IPS-15b (cell line): Measurements from ENCODE around the gene UTP20.

Experiments
- H3K27me3 ChIP-seq: one replicate; pipeline ENCODE4 v1.6.1; 2013; ENCODE audit warnings: low read length; ENCODE audit not compliant: control insufficient read depth, insufficient read depth
- H3K36me3 ChIP-seq: one replicate; pipeline ENCODE4 v1.6.1; 2013; ENCODE audit warnings: low read length; ENCODE audit not compliant: control insufficient read depth, insufficient read depth
- H3K4me1 ChIP-seq: one replicate; pipeline ENCODE4 v1.6.1; 2013; ENCODE audit warnings: mild to moderate bottlenecking, low read length; ENCODE audit not compliant: control insufficient read depth, insufficient read depth
- H3K4me3 ChIP-seq: one replicate; pipeline ENCODE4 v1.5.1; 2013; ENCODE audit warnings: low read depth, low read length
- H3K9ac ChIP-seq: one replicate; pipeline ENCODE4 v1.6.1; 2013; ENCODE audit warnings: low read depth, mild to moderate bottlenecking, low read length
- H3K9me3 ChIP-seq: one replicate; pipeline ENCODE4 v1.6.1; 2013; ENCODE audit warnings: mild to moderate bottlenecking, low read length; ENCODE audit not compliant: control insufficient read depth, insufficient read depth

UTP20 gene

GRCh38 chr12:101327051-101327450, 47.1 kb downstream of the UTP20 start:
- Histone ChIP-seq H3K36me3 (peaks cover 14% of the 10 kb centered on the region), H3K4me1 (no peaks in the 10 kb centered on the region), H3K4me3 (no peak overlapping the region), H3K27me3 (no peaks in the 10 kb centered on the region), H3K9ac (no peak overlapping the region), H3K9me3 (no peaks in the 10 kb centered on the region)

GRCh38 chr12:101327546-101327945, 47.6 kb downstream of the UTP20 start:
- H3K27me3 ChIP-seq = no peaks in the 10 kb centered on the region
- no peaks in the 10 kb centered on the region for H3K4me1 ChIP-seq
- no peak overlapping the region for H3K9ac ChIP-seq
- H3K9me3 ChIP-seq = no peaks in the 10 kb centered on the region
- H3K36me3 ChIP-seq = peaks cover 14% of the 10 kb centered on the region
- H3K4me3 ChIP-seq = no peak overlapping the region

DNA sequence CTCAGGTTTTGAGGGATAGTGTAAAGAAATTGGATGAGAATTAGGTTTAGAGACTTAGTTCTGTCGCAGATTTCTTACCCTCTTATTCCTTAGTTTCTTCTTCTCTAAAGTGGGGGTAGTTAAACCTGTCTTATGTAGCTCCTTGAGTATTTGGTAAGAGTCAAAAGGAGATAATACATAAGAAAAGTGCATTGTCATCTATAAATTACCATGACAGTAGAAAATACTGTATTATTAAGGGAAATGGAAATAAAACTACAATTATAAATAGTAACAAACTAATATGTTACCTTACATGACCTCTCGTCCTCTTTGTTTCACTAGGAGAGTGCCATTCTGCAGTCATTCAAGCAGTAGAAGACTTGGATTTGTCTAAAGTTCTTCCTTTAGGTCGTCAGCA, 49.0 kb downstream of the UTP20 start:
- H3K4me3 ChIP-seq = no peak overlapping the region
- H3K9ac ChIP-seq = no peak overlapping the region
- no peaks in the 10 kb centered on the region for H3K4me1 ChIP-seq
- peaks cover 14% of the 10 kb centered on the region for H3K36me3 ChIP-seq
- H3K9me3 ChIP-seq = no peaks in the 10 kb centered on the region
- H3K27me3 ChIP-seq = no peaks in the 10 kb centered on the region

DNA sequence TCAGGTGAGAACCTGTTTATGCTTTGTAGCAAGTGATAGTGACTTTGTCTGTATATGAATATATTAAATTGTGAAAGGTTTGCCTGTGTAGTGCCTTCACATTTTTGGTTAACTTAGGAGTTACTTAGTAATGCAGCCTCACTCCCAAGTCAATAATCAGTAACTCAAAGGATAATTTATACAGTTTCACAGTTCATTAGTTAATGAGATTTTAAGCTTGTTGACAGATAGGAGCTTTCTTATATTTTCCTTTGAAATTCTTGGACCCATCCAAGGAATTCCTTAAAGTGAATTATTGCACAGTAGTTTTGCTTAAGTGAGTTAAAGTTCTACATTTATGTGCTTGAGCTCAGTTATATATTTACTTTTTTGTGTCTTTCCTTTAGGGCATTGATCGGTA, 50.7 kb downstream of the UTP20 start:
- H3K36me3 ChIP-seq = peaks cover 8% of the 10 kb centered on the region
- H3K9ac ChIP-seq = no peak overlapping the region
- no peak overlapping the region for H3K4me3 ChIP-seq
- H3K4me1 ChIP-seq = peaks cover 3% of the 10 kb centered on the region
- H3K27me3 ChIP-seq = no peaks in the 10 kb centered on the region
- H3K9me3 ChIP-seq = no peaks in the 10 kb centered on the region

DNA sequence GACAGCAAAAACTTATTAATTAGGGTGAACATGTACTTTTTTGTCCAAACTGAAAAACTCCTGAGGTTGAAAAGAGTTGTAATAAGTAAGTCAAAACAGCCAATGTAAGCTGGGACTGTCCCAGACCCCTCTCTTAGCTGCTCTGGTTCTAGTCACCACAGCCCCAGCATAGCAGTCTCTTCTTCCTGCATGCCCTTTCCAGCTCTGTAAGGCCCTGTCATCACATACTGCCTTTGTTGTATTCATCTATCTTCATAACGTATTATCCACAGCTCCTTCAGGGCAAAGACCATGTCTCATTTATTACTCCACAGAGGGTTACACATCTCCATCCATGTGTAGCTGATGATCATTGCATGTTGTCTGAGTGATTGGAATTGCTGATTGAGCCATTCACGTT, 56.5 kb downstream of the UTP20 start:
- no peaks in the 10 kb centered on the region for H3K27me3 ChIP-seq
- H3K36me3 ChIP-seq = no peaks in the 10 kb centered on the region
- H3K9ac ChIP-seq = no peak overlapping the region
- peaks cover 7% of the 10 kb centered on the region for H3K4me1 ChIP-seq
- H3K4me3 ChIP-seq = no peak overlapping the region
- H3K9me3 ChIP-seq = no peaks in the 10 kb centered on the region

DNA sequence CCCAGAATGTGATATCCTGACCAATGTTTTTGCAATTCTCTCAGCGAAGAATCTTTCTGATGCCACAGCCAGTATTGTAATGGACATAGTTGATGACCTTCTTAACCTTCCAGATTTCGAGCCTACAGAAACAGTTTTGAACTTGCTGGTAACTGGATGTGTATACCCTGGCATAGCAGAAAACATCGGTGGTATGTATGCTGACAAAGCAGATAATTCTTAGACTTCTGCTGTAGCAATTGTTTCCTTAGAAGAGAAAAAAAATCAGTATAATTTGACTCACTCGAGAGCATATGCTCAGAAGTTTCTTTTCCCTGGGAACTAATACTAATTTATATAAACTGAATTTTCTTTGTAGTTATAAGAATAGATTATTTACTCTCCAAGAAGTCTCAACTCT, 58.2 kb downstream of the UTP20 start:
- Histone ChIP-seq H3K4me3 (no peak overlapping the region), H3K27me3 (no peaks in the 10 kb centered on the region), H3K9ac (no peak overlapping the region), H3K9me3 (no peaks in the 10 kb centered on the region), H3K4me1 (peaks cover 7% of the 10 kb centered on the region), H3K36me3 (no peaks in the 10 kb centered on the region)

DNA sequence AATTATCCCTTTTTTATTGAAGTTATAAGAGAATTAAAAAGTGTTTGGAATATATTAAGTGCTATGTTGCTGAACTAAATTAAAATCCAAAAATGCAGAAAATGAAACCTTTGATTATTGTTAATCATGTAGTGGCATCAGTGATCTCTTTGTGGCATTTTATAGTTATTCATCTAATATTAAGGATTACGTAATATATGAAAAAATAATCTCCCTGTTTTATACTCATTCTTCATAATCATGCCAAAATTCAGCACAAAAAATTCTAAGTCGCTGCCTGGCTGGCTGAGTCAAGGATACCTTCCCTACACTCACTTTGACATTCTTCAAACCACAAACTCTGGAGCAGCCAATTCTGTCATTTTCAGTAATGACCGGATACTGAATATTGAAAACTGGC, 64.0 kb downstream of the UTP20 start:
- peaks cover 17% of the 10 kb centered on the region for H3K36me3 ChIP-seq
- no peak overlapping the region for H3K9ac ChIP-seq
- no peak overlapping the region for H3K4me3 ChIP-seq
- no peaks in the 10 kb centered on the region for H3K27me3 ChIP-seq
- no peaks in the 10 kb centered on the region for H3K9me3 ChIP-seq
- no peaks in the 10 kb centered on the region for H3K4me1 ChIP-seq

GRCh38 chr12:101351682-101352081, 71.8 kb downstream of the UTP20 start:
- no peaks in the 10 kb centered on the region for H3K27me3 ChIP-seq
- H3K36me3 ChIP-seq = peaks cover 11% of the 10 kb centered on the region
- H3K4me1 ChIP-seq = no peaks in the 10 kb centered on the region
- H3K4me3 ChIP-seq = no peak overlapping the region
- H3K9me3 ChIP-seq = no peaks in the 10 kb centered on the region
- no peak overlapping the region for H3K9ac ChIP-seq

GRCh38 chr12:101356794-101357193, 76.9 kb downstream of the UTP20 start:
- Histone ChIP-seq H3K27me3 (no peaks in the 10 kb centered on the region), H3K9me3 (no peaks in the 10 kb centered on the region), H3K4me1 (no peaks in the 10 kb centered on the region), H3K9ac (no peak overlapping the region), H3K4me3 (no peak overlapping the region), H3K36me3 (peaks cover 18% of the 10 kb centered on the region)

GRCh38 chr12:101361455-101361854, 81.5 kb downstream of the UTP20 start:
- H3K4me3 ChIP-seq = no peak overlapping the region
- no peaks in the 10 kb centered on the region for H3K9me3 ChIP-seq
- no peaks in the 10 kb centered on the region for H3K27me3 ChIP-seq
- H3K4me1 ChIP-seq = no peaks in the 10 kb centered on the region
- H3K36me3 ChIP-seq = peaks cover 17% of the 10 kb centered on the region
- no peak overlapping the region for H3K9ac ChIP-seq

- Histone ChIP-seq H3K9ac (no peak overlapping the region), H3K36me3 (peaks cover 26% of the 10 kb centered on the region)
These were observed 88.1 kb downstream of the UTP20 start for GRCh38 chr12:101368016-101368415.

DNA sequence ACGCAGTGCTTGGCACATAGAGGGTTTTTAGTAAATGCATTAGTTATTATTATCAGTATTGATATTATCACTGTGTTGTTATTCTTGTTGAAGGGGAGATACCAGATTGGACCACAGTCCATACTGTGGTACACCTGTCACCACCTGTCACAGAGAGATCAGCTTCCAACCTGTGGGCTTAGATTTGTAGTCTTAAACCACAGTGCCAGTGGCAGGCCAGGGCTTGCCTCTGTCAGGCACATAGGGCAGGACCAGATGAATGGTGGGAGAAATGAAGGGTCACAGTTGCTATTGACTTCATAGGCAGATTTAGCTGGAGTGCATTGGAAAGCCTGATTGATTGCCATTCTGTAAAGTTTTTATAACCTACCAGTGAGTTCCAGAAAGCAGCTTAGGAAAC, 92.5 kb downstream of the UTP20 start:
- no peaks in the 10 kb centered on the region for H3K27me3 ChIP-seq
- no peaks in the 10 kb centered on the region for H3K9me3 ChIP-seq
- H3K4me1 ChIP-seq = no peaks in the 10 kb centered on the region
- H3K4me3 ChIP-seq = no peak overlapping the region
- peaks cover 24% of the 10 kb centered on the region for H3K36me3 ChIP-seq
- no peak overlapping the region for H3K9ac ChIP-seq

More at GRCh38 chr12:101368016-101368415, 88.1 kb downstream of the UTP20 start:
- Histone ChIP-seq H3K4me1 (no peaks in the 10 kb centered on the region), H3K27me3 (no peaks in the 10 kb centered on the region), H3K9me3 (no peaks in the 10 kb centered on the region), H3K4me3 (no peak overlapping the region)

GRCh38 chr12:101375573-101375972, 95.7 kb downstream of the UTP20 start:
- H3K9ac ChIP-seq = no peak overlapping the region
- H3K36me3 ChIP-seq = peaks cover 20% of the 10 kb centered on the region

More at GRCh38 chr12:101375573-101375972, 95.7 kb downstream of the UTP20 start:
- H3K4me1 ChIP-seq = no peaks in the 10 kb centered on the region
- no peaks in the 10 kb centered on the region for H3K9me3 ChIP-seq
- no peak overlapping the region for H3K4me3 ChIP-seq
- no peaks in the 10 kb centered on the region for H3K27me3 ChIP-seq
